Activated naive CD4-positive, alpha-beta T cell treated with anti-CD3 and anti-CD28 coated beads for 36 hours (primary cell): ENCODE measurements around the gene GPR15. TPM values are rescaled to one million over a fixed set of nuclear protein-coding genes. Genes with fewer than 3 reads are reported as not detected.

Source experiments
- CTCF ChIA-PET: fragments of 350-600 bp; sonication (Branson Sonifier 250); formaldehyde crosslinking; loops from one replicate; lab custom pipeline; 2021; ENCODE audit warnings: antibody characterized with exemption; lab: Charles Lee
- DNase-seq: peaks from one replicate; pipeline ENCODE4 v3.0.0-alpha.2; 2020
- H3K27ac Mint-ChIP-seq: one replicate; pipeline ENCODE4 v1.8.0; 2021; ENCODE audit warnings: mild to moderate bottlenecking, mixed read lengths
- H3K27me3 Mint-ChIP-seq: one replicate; pipeline ENCODE4 v1.8.0; 2021; ENCODE audit warnings: low read depth, mixed read lengths
- H3K36me3 Mint-ChIP-seq: one replicate; pipeline ENCODE4 v1.8.0; 2021; ENCODE audit warnings: low read depth, mixed read lengths
- H3K4me1 Mint-ChIP-seq: one replicate; pipeline ENCODE4 v1.8.0; 2021; ENCODE audit warnings: low read depth, mixed read lengths
- H3K4me3 Mint-ChIP-seq: one replicate; pipeline ENCODE4 v1.8.0; 2021; ENCODE audit warnings: mild to moderate bottlenecking, moderate library complexity, mixed read lengths
- H3K9me3 Mint-ChIP-seq: one replicate; pipeline ENCODE4 v1.8.0; 2021; ENCODE audit warnings: mixed read lengths
- intact Hi-C: fragments of 100-400 bp; cut with micrococcal nuclease; formaldehyde crosslinking; loops from one replicate; pipeline ENCODE4 v1.15.1; 2023
- total RNA-seq, 2 experiments: library from RNA; stranded (reverse); gene quantifications; one replicate each; pipeline ENCODE4 v1.2.3, GENCODE V29; 2021

Gene GPR15
- total RNA-seq, 2 experiments from 2014 or later = 0.25 to 0.26 TPM

DNA sequence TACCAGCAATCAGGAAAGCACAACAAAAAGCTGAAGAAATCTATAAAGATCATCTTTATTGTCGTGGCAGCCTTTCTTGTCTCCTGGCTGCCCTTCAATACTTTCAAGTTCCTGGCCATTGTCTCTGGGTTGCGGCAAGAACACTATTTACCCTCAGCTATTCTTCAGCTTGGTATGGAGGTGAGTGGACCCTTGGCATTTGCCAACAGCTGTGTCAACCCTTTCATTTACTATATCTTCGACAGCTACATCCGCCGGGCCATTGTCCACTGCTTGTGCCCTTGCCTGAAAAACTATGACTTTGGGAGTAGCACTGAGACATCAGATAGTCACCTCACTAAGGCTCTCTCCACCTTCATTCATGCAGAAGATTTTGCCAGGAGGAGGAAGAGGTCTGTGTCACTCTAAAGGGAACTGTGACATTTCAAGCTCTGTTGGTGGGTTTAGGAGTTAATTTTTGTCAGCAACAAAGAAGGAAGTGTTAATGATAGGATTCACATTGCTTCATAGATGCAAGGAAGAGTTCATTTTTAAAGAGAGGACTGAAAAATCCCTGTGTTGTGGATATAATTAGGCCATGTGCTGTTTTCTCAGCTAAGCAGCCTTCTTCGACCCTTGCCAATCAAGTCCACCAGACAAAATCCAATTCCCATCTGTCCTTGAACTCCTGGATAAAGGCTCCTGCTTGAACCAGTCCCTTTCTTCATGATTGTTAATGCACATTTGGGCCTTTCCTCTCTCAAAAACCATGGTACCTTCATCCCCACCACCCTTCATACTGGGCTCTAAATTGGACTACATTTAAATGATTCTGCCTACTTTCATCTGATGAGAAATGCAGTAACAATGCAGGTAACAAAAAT lies 1.2 kb downstream of the GPR15 start:
- intact Hi-C loops = loop anchor here (10.0 kb wide), 1 partner anchor 658 kb away; no protein-coding TSS in a partner anchor
- Mint-ChIP-seq H3K27ac (no peak overlapping the region), H3K4me1 (peaks cover 10% of the 10 kb centered on the region), H3K4me3 (no peak overlapping the region), H3K27me3 (peaks cover 6% of the 10 kb centered on the region), H3K9me3 (no peaks in the 10 kb centered on the region), H3K36me3 (no peaks in the 10 kb centered on the region)
- CTCF ChIA-PET = interaction anchor here (0.9 to 1.1 kb wide), 2 partner anchors 25 to 40 kb away, joined by 3 read pairs; no protein-coding TSS in a partner anchor
- DNase-seq = no peak

DNA sequence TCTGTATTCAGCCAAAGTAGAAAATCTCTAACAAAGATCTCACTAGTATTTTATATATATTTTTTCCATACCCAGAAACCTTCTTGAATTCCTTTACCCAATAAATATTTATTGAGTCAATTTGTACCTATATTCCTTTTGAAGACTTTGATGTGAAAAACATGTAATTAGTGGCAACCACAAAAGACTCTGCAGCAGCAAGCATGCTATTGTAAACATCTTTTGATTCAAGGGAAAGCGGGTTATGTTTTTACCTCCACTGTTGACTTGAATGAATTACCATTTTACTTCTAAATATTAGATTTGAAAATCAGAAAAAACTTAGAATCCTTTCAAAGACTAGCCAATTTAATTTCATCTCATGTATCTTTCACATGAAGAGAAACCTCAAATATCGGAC lies 2.4 kb downstream of the GPR15 start:
- H3K4me1 Mint-ChIP-seq = peaks cover 16% of the 10 kb centered on the region
- H3K36me3 Mint-ChIP-seq = no peaks in the 10 kb centered on the region
- CTCF ChIA-PET = no interaction called here
- H3K4me3 Mint-ChIP-seq = no peak overlapping the region
- peaks cover 6% of the 10 kb centered on the region for H3K27me3 Mint-ChIP-seq
- intact Hi-C loops = loop anchor here (10.0 kb wide), 1 partner anchor 659 kb away; no protein-coding TSS in a partner anchor
- H3K27ac Mint-ChIP-seq = no peak overlapping the region
- no peaks in the 10 kb centered on the region for H3K9me3 Mint-ChIP-seq
- no peak for DNase-seq

- H3K9me3 Mint-ChIP-seq = no peaks in the 10 kb centered on the region
- H3K36me3 Mint-ChIP-seq = no peaks in the 10 kb centered on the region
- intact Hi-C loops = loop anchor here (10.0 kb wide), 1 partner anchor 660 kb away; no protein-coding TSS in a partner anchor
- no peak overlapping the region for H3K4me3 Mint-ChIP-seq
- no peak for DNase-seq
- H3K27me3 Mint-ChIP-seq = peaks cover 6% of the 10 kb centered on the region
- CTCF ChIA-PET = no interaction called here
- peaks cover 16% of the 10 kb centered on the region for H3K4me1 Mint-ChIP-seq
- no peak overlapping the region for H3K27ac Mint-ChIP-seq
These were observed 3.0 kb downstream of the GPR15 start for GRCh38 chr3:98534734-98535133.

GRCh38 chr3:98536456-98537017 lies 4.8 kb downstream of the GPR15 start:
- Mint-ChIP-seq H3K4me3 (peak overlapping the region; percentile 21), H3K4me1 (peaks cover 24% of the 10 kb centered on the region), H3K27ac (peak overlapping the region; percentile 50), H3K9me3 (no peaks in the 10 kb centered on the region), H3K36me3 (no peaks in the 10 kb centered on the region), H3K27me3 (peaks cover 6% of the 10 kb centered on the region)
- DNase-seq = peak; percentile 14
- CTCF ChIA-PET = interaction anchor here (1.0 to 1.7 kb wide), 5 partner anchors 11 to 29 kb away, joined by 3 to 12 read pairs (median 4); no protein-coding TSS in a partner anchor
- intact Hi-C loops = loop anchor here (1.0 to 10.0 kb wide), 6 partner anchors 10 to 662 kb away; partner anchors contain the start of genes CLDND1 and CPOX

GRCh38 chr3:98540346-98540745 lies 8.6 kb downstream of the GPR15 start:
- intact Hi-C loops = no loop called here
- CTCF ChIA-PET = interaction anchor here (1.3 kb wide), 1 partner anchor 16 kb away, joined by 5 read pairs; no protein-coding TSS in a partner anchor
- Mint-ChIP-seq H3K27ac (no peak overlapping the region), H3K36me3 (no peaks in the 10 kb centered on the region), H3K27me3 (no peaks in the 10 kb centered on the region), H3K4me3 (no peak overlapping the region), H3K4me1 (peaks cover 35% of the 10 kb centered on the region), H3K9me3 (no peaks in the 10 kb centered on the region)
- no peak for DNase-seq

- CTCF ChIA-PET = no interaction called here
- H3K9me3 Mint-ChIP-seq = no peaks in the 10 kb centered on the region
- H3K36me3 Mint-ChIP-seq = no peaks in the 10 kb centered on the region
- no peaks in the 10 kb centered on the region for H3K27me3 Mint-ChIP-seq
- intact Hi-C loops = no loop called here
- H3K27ac Mint-ChIP-seq = no peak overlapping the region
- no peak overlapping the region for H3K4me3 Mint-ChIP-seq
- peaks cover 37% of the 10 kb centered on the region for H3K4me1 Mint-ChIP-seq
- no peak for DNase-seq
These were observed 9.9 kb downstream of the GPR15 start for GRCh38 chr3:98541695-98542094.

DNA sequence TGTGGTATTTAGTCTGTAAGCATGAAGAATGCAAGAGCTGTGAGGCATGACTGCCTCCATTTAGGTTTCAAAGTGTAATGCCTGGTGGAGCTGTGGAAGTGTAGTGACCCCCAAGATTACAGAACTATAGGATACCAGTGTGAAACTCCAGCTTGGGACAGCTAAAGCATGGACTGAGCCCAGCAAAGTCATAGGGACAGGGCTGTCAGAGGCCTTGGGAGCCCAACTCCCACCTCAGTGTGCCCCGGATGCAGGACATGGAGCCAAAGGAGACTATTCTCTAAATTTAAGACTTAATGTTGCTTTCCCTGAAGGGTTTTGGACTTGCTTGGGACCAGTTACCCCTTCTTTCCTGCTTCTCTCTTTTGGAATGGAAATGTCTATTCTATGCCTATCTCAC lies 10.8 kb downstream of the GPR15 start:
- no peak for DNase-seq
- Mint-ChIP-seq H3K4me3 (no peak overlapping the region), H3K9me3 (no peaks in the 10 kb centered on the region), H3K27ac (no peak overlapping the region), H3K27me3 (no peaks in the 10 kb centered on the region), H3K4me1 (peaks cover 31% of the 10 kb centered on the region), H3K36me3 (no peaks in the 10 kb centered on the region)
- intact Hi-C loops = no loop called here
- CTCF ChIA-PET = no interaction called here

DNA sequence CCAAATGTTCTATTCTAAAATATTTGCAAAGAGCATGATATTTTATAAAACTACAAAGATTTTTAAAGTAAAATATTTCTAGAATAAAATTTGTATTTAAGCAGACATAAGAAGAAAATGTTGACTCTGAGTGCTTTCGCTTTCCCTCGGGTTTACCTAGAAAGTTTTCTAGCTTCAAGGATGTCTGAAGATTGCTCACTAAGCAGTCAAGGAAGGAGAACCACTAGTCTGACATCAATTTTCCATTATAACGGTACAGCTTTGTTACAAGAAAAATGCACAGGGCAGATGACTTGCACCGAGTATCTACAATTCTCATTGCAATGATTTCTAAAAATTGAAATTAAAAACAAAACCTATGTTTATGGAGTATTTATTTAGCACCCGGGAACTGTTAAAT lies 14.2 kb downstream of the GPR15 start:
- intact Hi-C loops = loop anchor here (1.0 kb wide), 2 partner anchors 10 kb away; no protein-coding TSS in a partner anchor
- CTCF ChIA-PET = interaction anchor here (1.1 kb wide), 1 partner anchor 21 kb away, joined by 3 read pairs; no protein-coding TSS in a partner anchor
- no peaks in the 10 kb centered on the region for H3K9me3 Mint-ChIP-seq
- H3K27ac Mint-ChIP-seq = peak overlapping the region; percentile 44
- peaks cover 2% of the 10 kb centered on the region for H3K27me3 Mint-ChIP-seq
- DNase-seq = no peak
- H3K4me1 Mint-ChIP-seq = peaks cover 17% of the 10 kb centered on the region
- H3K4me3 Mint-ChIP-seq = no peak overlapping the region
- H3K36me3 Mint-ChIP-seq = no peaks in the 10 kb centered on the region

DNA sequence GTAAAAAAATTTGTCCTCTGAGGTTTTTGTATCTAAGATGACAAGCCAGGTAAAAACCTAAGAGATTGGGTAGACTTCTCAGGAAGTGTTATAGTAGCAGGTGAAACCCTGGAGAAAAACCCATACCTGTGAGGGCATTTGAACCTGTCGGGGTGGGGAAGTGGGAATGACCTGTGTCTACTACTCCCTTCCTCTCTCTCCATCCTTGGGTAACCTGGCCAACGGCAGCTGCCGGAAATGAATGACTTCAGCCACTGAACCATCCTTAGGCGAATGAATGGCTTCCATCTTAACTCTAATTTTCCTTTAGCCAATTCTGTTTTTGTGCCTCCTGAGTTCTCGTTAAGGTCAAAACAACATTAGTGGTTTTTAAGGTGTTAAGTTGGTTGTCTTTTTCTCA lies 16.8 kb downstream of the GPR15 start:
- DNase-seq = no peak
- Mint-ChIP-seq H3K4me3 (no peak overlapping the region), H3K4me1 (peaks cover 25% of the 10 kb centered on the region), H3K27me3 (peaks cover 2% of the 10 kb centered on the region), H3K27ac (no peak overlapping the region), H3K9me3 (no peaks in the 10 kb centered on the region), H3K36me3 (no peaks in the 10 kb centered on the region)
- intact Hi-C loops = no loop called here
- CTCF ChIA-PET = no interaction called here

- CTCF ChIA-PET = interaction anchor here (1.4 kb wide), 1 partner anchor 23 kb away, joined by 4 read pairs; no protein-coding TSS in a partner anchor
These were observed 19.1 kb downstream of the GPR15 start for GRCh38 chr3:98550833-98551232.

DNA sequence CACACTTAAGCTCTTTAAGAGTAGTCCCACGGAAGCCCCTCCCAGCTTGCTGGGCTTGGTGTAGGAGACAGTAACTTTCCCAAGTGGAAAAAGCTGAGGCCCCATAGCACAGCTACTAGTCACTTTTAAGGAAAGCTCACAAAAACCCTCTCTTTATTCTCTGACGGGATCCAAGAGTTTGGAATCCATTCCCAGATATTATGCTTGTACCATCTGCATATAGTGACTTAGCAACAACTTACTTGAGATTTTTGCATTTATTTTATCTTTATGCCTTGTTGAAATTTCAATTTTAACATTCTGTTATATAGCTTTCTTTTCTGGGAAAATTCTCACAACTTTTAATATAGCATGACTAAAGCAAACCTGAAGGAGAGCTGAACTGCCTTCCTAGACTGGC lies 19.5 kb downstream of the GPR15 start:
- no peak overlapping the region for H3K27ac Mint-ChIP-seq

More at GRCh38 chr3:98550833-98551232, 19.1 kb downstream of the GPR15 start:
- Mint-ChIP-seq H3K4me1 (peaks cover 42% of the 10 kb centered on the region), H3K9me3 (no peaks in the 10 kb centered on the region), H3K27me3 (peaks cover 5% of the 10 kb centered on the region), H3K36me3 (no peaks in the 10 kb centered on the region), H3K4me3 (no peak overlapping the region), H3K27ac (no peak overlapping the region)
- intact Hi-C loops = no loop called here
- no peak for DNase-seq

DNA sequence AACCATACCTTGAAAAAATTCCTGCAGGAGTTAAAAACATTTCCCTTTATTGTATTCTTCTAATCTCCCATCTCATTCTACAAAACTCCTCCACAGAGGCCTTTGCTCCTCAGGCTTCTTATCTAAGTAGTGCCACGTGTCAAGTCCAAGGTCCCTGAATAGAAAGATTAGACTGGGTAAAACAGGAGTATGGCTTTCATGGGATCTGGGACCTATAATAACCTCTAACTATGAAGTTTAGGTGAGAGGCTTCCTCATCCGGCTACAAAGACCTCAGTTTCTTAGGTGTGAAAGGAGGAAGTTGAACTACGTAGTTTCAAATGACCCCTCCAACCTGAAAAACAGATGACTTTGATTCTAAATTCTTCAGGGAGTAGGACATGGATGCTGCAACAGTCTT lies 20.0 kb downstream of the GPR15 start:
- Mint-ChIP-seq H3K36me3 (no peaks in the 10 kb centered on the region), H3K4me1 (peaks cover 45% of the 10 kb centered on the region), H3K4me3 (no peak overlapping the region), H3K9me3 (no peaks in the 10 kb centered on the region), H3K27ac (no peak overlapping the region), H3K27me3 (peaks cover 5% of the 10 kb centered on the region)
- intact Hi-C loops = no loop called here
- no peak for DNase-seq
- CTCF ChIA-PET = no interaction called here

More for the DNA sequence above, 19.5 kb downstream of the GPR15 start:
- no peaks in the 10 kb centered on the region for H3K9me3 Mint-ChIP-seq
- DNase-seq = no peak
- H3K36me3 Mint-ChIP-seq = no peaks in the 10 kb centered on the region
- H3K4me1 Mint-ChIP-seq = peaks cover 42% of the 10 kb centered on the region
- intact Hi-C loops = no loop called here
- H3K4me3 Mint-ChIP-seq = no peak overlapping the region
- H3K27me3 Mint-ChIP-seq = peaks cover 5% of the 10 kb centered on the region
- CTCF ChIA-PET = interaction anchor here (1.4 kb wide), 1 partner anchor 23 kb away, joined by 4 read pairs; no protein-coding TSS in a partner anchor
